K562 (cell line): ENCODE results near the gene CCNL1. TPM values are rescaled to one million over a fixed set of nuclear protein-coding genes. Genes with fewer than 3 reads are reported as not detected.

Experiments used
- ATF1 ChIP-seq, 2 experiments: fragments of 450-650 bp in 1 of 2; IDR thresholded peaks; 2 replicates each; pipeline ENCODE4 v1.6.1; 2016; ENCODE audit warnings: missing compliant biosample characterization in 1 of 2, missing genetic modification characterization in 1 of 2
- CHD2 ChIP-seq: IDR thresholded peaks from 2 replicates; pipeline ENCODE4 v1.6.1; 2011; ENCODE audit warnings: low read depth, low read length
- DIDO1 ChIP-seq: fragments of 450-650 bp; IDR thresholded peaks from 2 replicates; pipeline ENCODE4 v1.6.1; 2016; ENCODE audit warnings: low read depth, missing biosample characterization, missing genetic modification characterization
- E2F5 ChIP-seq: sonication (generic); formaldehyde crosslinking; IDR thresholded peaks from 2 replicates; pipeline ENCODE4 v1.8.0; 2022; ENCODE audit warnings: mild to moderate bottlenecking, missing genetic modification reagents
- FOS ChIP-seq: IDR thresholded peaks from 3 replicates; pipeline ENCODE4 v1.6.1; 2011; ENCODE audit not compliant: insufficient read length; ENCODE audit errors: extremely low read depth
- FOSL1 ChIP-seq: fragments of 200-800 bp; sonication (Bioruptor generic); conservative IDR thresholded peaks from 2 replicates; pipeline ENCODE4 v1.6.1; 2016; ENCODE audit warnings: missing genetic modification characterization, missing compliant biosample characterization
- HNRNPLL ChIP-seq: fragments of 200-400 bp; formaldehyde crosslinking; IDR thresholded peaks from 2 replicates; pipeline ENCODE4 v1.6.1; 2017; ENCODE audit warnings: low read length, low read depth, mild to moderate bottlenecking; ENCODE audit not compliant: poor library complexity, severe bottlenecking
- HSF4 ChIP-seq: fragments of 250-450 bp; sonication (Bioruptor Pico); IDR thresholded peaks from 2 replicates; pipeline ENCODE4 v2.1.2; 2022; ENCODE audit warnings: mild to moderate bottlenecking, moderate library complexity, borderline replicate concordance
- KLF6 ChIP-seq: fragments of 250-450 bp; sonication (Bioruptor Pico); IDR thresholded peaks from 2 replicates; pipeline ENCODE4 v1.4.0; 2020; ENCODE audit warnings: mild to moderate bottlenecking, moderate library complexity, borderline replicate concordance
- NCOA2 ChIP-seq, 2 experiments: fragments of 450-650 bp; IDR thresholded peaks; 2 replicates each; pipeline ENCODE4 v1.6.1; 2018; ENCODE audit warnings: mild to moderate bottlenecking in 2 of 2, moderate library complexity in 1 of 2; ENCODE audit not compliant: partially characterized antibody in 2 of 2
- NFRKB ChIP-seq: fragments of 450-650 bp; IDR thresholded peaks from 2 replicates; pipeline ENCODE4 v1.6.1; 2016; ENCODE audit warnings: low read depth
- POLR2G ChIP-seq: fragments of 200-400 bp; formaldehyde crosslinking; IDR thresholded peaks from 2 replicates; pipeline ENCODE4 v1.6.1; 2017; ENCODE audit warnings: low read depth, mild to moderate bottlenecking, antibody characterized with exemption, low read length, moderate library complexity
- RNF2 ChIP-seq: sonication (generic); IDR thresholded peaks from 2 replicates; pipeline ENCODE4 v1.6.1; 2016
- SP1 ChIP-seq: sonication (generic); formaldehyde crosslinking; IDR thresholded peaks from 2 replicates; pipeline ENCODE4 v1.8.1; 2022; ENCODE audit warnings: mild to moderate bottlenecking, missing genetic modification reagents
- SRSF9 ChIP-seq: fragments of 200-400 bp; formaldehyde crosslinking; IDR thresholded peaks from 2 replicates; pipeline ENCODE4 v1.6.1; 2017; ENCODE audit warnings: low read depth, low read length, borderline replicate concordance
- TAF1 ChIP-seq: IDR thresholded peaks from 2 replicates; pipeline ENCODE4 v1.6.1; 2011; ENCODE audit warnings: mild to moderate bottlenecking, low read length, moderate library complexity; ENCODE audit not compliant: insufficient read depth, control insufficient read depth, severe bottlenecking; ENCODE audit errors: extremely low read depth
- TOE1 ChIP-seq, 2 experiments: fragments of 450-650 bp in 1 of 2; sonication (generic) in 1 of 2; formaldehyde crosslinking in 1 of 2; IDR thresholded peaks; 2 replicates each; pipeline versions ENCODE4 v1.7.1 to v1.8.0; 2016 to 2022; ENCODE audit warnings: borderline replicate concordance in 2 of 2, mild to moderate bottlenecking in 2 of 2, antibody characterized with exemption in 1 of 2, inconsistent platforms in 1 of 2, low read depth in 1 of 2, missing genetic modification reagents in 1 of 2, moderate library complexity in 1 of 2
- ZNF324 ChIP-seq: fragments of 250-450 bp; sonication (Bioruptor Pico); IDR thresholded peaks from 2 replicates; pipeline ENCODE4 v1.4.0; 2020; ENCODE audit warnings: mild to moderate bottlenecking
- ZNF696 ChIP-seq: fragments of 250-450 bp; sonication (Bioruptor Pico); conservative IDR thresholded peaks from 2 replicates; pipeline ENCODE4 v1.4.0; 2020; ENCODE audit warnings: mild to moderate bottlenecking, moderate library complexity
- polyA plus RNA-seq, 8 experiments: library from polyadenylated mRNA; depleted of rRNA in 4 of 8; stranded (reverse) in 5 of 8; unstranded in 3 of 8; fragments of >200 nt; fragmentation: Nextera tagmentation in 2 of 8; fragmentation: Illumina TruSeq in 1 of 8; extraction: Ambion mirVana in 2 of 8; extraction: Trizol in 1 of 8; gene quantifications; 2 replicates each; pipeline versions ENCODE4 v1.2.1 to v1.2.3, GENCODE V29; 2011 to 2014; ENCODE audit warnings: inconsistent platforms in 1 of 8, missing spikeins in 1 of 8
- total RNA-seq, 7 experiments: library from RNA; depleted of rRNA in 6 of 7; stranded (reverse); fragments of >200 nt in 6 of 7; fragmentation: Illumina TruSeq in 2 of 7; extraction: Trizol in 2 of 7; gene quantifications; 2 replicates each; pipeline versions ENCODE4 v1.2.1 to v1.2.3, GENCODE V29; 2011 to 2021; ENCODE audit warnings: low replicate concordance in 1 of 7
- TF ChIP-seq, protein P1 (sequence below): fragments of 450-650 bp; IDR thresholded peaks from 2 replicates; pipeline ENCODE4 v1.7.0; 2016; ENCODE audit warnings: borderline replicate concordance
- TF ChIP-seq, protein P2 (sequence below): fragments of 450-650 bp; IDR thresholded peaks from 2 replicates; pipeline ENCODE4 v1.6.1; 2016; ENCODE audit warnings: low read depth, mild to moderate bottlenecking, moderate library complexity
- TF ChIP-seq, protein P3 (sequence below): fragments of 450-650 bp; IDR thresholded peaks from 2 replicates; pipeline ENCODE4 v1.6.1; 2016; ENCODE audit warnings: borderline replicate concordance

Gene CCNL1
- total and polyA plus RNA-seq, 9 of the 15 experiments (the other 6 are each of a cell fraction or from before 2014, with no cell fraction given), result 16.1 to 186 (median 132) TPM

DNA sequence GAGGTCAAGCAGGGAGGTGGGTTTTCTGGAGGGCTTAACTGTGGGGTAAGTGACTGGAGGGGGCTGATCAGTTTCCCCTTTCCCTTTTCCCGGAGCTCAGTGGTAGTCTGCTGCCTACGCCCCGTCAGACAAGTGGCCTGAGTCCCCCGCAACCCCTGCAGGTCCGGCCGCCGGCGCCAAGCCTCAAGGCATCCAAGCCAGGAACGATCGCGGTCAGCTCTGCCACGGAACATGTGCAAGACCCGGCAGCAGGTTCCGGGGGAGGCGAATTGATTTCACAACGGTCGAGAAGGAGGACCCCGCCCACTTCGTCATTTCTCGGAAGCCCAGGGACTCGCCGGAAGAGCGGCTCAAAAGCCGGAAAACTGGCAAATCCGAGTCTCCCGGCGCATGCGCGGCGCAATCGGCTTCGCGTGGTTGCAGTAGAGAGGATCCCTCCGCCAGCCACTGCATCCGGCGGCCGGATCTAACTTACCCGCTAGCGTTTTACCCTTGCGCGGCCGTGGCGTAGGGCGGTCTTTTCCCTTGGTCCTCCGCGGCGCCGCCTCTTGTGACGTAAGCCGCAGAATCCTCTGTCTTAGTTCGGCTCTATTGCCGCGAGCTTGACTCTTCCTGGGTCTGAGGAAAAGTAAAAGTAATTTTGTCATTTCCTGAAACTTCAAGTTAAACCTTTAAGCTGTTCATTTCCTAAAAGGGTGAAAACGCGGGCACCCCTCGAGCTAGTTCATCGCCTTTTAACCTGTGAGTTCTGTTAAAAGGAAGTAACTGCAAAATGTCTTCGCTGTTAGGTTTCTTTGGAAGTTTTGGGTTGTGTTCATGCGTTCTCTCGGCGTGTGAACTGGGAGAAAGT is 14.9 kb upstream of the CCNL1 start (continued):
- TF ChIP-seq TAF1, result peak; percentile 95
- TF ChIP-seq ZNF696 (CRISPR knock-in tag), result no peak
- TF ChIP-seq CHD2, result peak; percentile 94
- no peak for TF ChIP-seq HSF4 (CRISPR knock-in tag)
- TF ChIP-seq RNF2, result peak; percentile 86
- 0 out of 2 replicates have a peak, but pooled peaks have one; percentile 11 for TF ChIP-seq DIDO1
- TF ChIP-seq FOS, result no peak
- peak; percentile 99 for TF ChIP-seq POLR2G
- TF ChIP-seq NFRKB, result peak; percentile 91
- TF ChIP-seq NCOA2 (IDR thresholded peaks at IDR 0.05; ENCODE audit: partially characterized antibody in 2 of 2), result no peak
- TF ChIP-seq E2F5 (CRISPR knock-in tag), result no peak
- TF ChIP-seq SP1 (CRISPR knock-in tag), result peak; percentile 97
- TF ChIP-seq SRSF9, result no peak
- TF ChIP-seq TOE1 (IDR thresholded peaks at IDR 0.05; ENCODE audit: borderline replicate concordance), result peak; percentile 83
- TF ChIP-seq TOE1 (CRISPR knock-in tag; IDR thresholded peaks at IDR 0.05; ENCODE audit: borderline replicate concordance, low read depth), result no peak
- TF ChIP-seq HNRNPLL, result peak; percentile 93
- peak; percentile 80 for TF ChIP-seq ATF1 (CRISPR knock-in tag; IDR thresholded peaks at IDR 0.05)
- TF ChIP-seq ATF1 (tag; IDR thresholded peaks at IDR 0.05), result peak; percentile 98
- TF ChIP-seq, protein P1, sequence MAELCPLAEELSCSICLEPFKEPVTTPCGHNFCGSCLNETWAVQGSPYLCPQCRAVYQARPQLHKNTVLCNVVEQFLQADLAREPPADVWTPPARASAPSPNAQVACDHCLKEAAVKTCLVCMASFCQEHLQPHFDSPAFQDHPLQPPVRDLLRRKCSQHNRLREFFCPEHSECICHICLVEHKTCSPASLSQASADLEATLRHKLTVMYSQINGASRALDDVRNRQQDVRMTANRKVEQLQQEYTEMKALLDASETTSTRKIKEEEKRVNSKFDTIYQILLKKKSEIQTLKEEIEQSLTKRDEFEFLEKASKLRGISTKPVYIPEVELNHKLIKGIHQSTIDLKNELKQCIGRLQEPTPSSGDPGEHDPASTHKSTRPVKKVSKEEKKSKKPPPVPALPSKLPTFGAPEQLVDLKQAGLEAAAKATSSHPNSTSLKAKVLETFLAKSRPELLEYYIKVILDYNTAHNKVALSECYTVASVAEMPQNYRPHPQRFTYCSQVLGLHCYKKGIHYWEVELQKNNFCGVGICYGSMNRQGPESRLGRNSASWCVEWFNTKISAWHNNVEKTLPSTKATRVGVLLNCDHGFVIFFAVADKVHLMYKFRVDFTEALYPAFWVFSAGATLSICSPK, result no peak
- TF ChIP-seq, protein P2, sequence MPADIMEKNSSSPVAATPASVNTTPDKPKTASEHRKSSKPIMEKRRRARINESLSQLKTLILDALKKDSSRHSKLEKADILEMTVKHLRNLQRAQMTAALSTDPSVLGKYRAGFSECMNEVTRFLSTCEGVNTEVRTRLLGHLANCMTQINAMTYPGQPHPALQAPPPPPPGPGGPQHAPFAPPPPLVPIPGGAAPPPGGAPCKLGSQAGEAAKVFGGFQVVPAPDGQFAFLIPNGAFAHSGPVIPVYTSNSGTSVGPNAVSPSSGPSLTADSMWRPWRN, result no peak
- TF ChIP-seq FOSL1 (tag), result peak; percentile 69
- TF ChIP-seq KLF6 (CRISPR knock-in tag), result peak; percentile 59; the same call in 1 of the 2 replicates
- peak; percentile 64; the same call in 1 of the 2 replicates for TF ChIP-seq ZNF324 (CRISPR knock-in tag)
- TF ChIP-seq, protein P3, sequence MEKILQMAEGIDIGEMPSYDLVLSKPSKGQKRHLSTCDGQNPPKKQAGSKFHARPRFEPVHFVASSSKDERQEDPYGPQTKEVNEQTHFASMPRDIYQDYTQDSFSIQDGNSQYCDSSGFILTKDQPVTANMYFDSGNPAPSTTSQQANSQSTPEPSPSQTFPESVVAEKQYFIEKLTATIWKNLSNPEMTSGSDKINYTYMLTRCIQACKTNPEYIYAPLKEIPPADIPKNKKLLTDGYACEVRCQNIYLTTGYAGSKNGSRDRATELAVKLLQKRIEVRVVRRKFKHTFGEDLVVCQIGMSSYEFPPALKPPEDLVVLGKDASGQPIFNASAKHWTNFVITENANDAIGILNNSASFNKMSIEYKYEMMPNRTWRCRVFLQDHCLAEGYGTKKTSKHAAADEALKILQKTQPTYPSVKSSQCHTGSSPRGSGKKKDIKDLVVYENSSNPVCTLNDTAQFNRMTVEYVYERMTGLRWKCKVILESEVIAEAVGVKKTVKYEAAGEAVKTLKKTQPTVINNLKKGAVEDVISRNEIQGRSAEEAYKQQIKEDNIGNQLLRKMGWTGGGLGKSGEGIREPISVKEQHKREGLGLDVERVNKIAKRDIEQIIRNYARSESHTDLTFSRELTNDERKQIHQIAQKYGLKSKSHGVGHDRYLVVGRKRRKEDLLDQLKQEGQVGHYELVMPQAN, result peak; percentile 64
